B cell (primary cell): ENCODE results near the gene TERB1. TPM values are rescaled to one million over a fixed set of nuclear protein-coding genes. Genes with fewer than 3 reads are reported as not detected.

Experiments
- ATAC-seq: fragments of 200-7000 bp; cut with Tn5 transposase; one replicate; pipeline ENCODE4 v1.10.0; 2021; ENCODE audit warnings: low read depth, mild to moderate bottlenecking, moderate number of reproducible peaks, moderate library complexity
- CTCF ChIA-PET: fragments of 350-600 bp; sonication (Branson Sonifier 250); formaldehyde crosslinking; loops from one replicate; lab custom pipeline; 2021; ENCODE audit warnings: antibody characterized with exemption, inconsistent platforms; lab: Charles Lee
- POLR2A ChIA-PET: fragments of 350-600 bp; sonication (Branson Sonifier 250); formaldehyde crosslinking; loops from one replicate; lab custom pipeline; 2021; ENCODE audit warnings: antibody characterized with exemption; lab: Charles Lee
- DNase-seq: peaks from one replicate; pipeline ENCODE4 v3.0.0; 2013
- H2AFZ ChIP-seq: 2 replicates; pipeline ENCODE4 v1.6.1; 2012; ENCODE audit warnings: mild to moderate bottlenecking, low read depth, low read length; ENCODE audit not compliant: insufficient read depth, poor library complexity, severe bottlenecking
- H3K27ac ChIP-seq, 2 donors: 1 replicate in 1 of 2; 2 replicates in 1 of 2; pipeline ENCODE4 v1.5.1; 2012 to 2013; ENCODE audit warnings: low read length in 2 of 2, mild to moderate bottlenecking in 2 of 2, moderate library complexity in 1 of 2
- H3K27me3 ChIP-seq, 4 experiments: fragments of 200-600 bp in 1 of 4; sonication (generic) in 1 of 4; replicated peaks in 1 of 4; 1 replicate in 2 of 4; 2 replicates in 2 of 4; pipeline versions ENCODE4 v1.6.1 to v1.7.0; 2013 to 2016; ENCODE audit warnings: low read length in 3 of 4, mild to moderate bottlenecking in 2 of 4, mixed read lengths in 1 of 4, moderate library complexity in 1 of 4; ENCODE audit not compliant: insufficient read depth in 4 of 4, control insufficient read depth in 3 of 4; ENCODE audit errors: control extremely low read depth in 1 of 4
- H3K36me3 ChIP-seq, 2 experiments: replicated peaks in 1 of 2; 1 replicate in 1 of 2; 2 replicates in 1 of 2; pipeline versions ENCODE4 v1.6.1 to v1.7.1; 2013; ENCODE audit warnings: low read length in 1 of 2; ENCODE audit not compliant: insufficient read depth in 2 of 2, control insufficient read depth in 1 of 2; ENCODE audit errors: control extremely low read depth in 1 of 2, extremely low read depth in 1 of 2
- H3K4me1 ChIP-seq, 2 donors: fragments of 200-600 bp in 1 of 2; sonication (generic) in 1 of 2; 1 replicate in 1 of 2; 2 replicates in 1 of 2; pipeline versions ENCODE4 v1.5.1 to v1.6.1; 2013 to 2017; ENCODE audit warnings: low read length in 2 of 2; ENCODE audit not compliant: control insufficient read depth in 2 of 2, insufficient read depth in 2 of 2
- H3K4me2 ChIP-seq: replicated peaks from 2 replicates; pipeline ENCODE3; 2012; ENCODE audit warnings: mild to moderate bottlenecking, low read depth, low read length; ENCODE audit not compliant: poor library complexity, severe bottlenecking
- H3K4me3 ChIP-seq, 5 experiments: fragments of 200-600 bp in 1 of 5; sonication (generic) in 1 of 5; 1 replicate in 3 of 5; 2 replicates in 2 of 5; pipeline versions ENCODE4 v1.5.1 to v1.7.0; 2011 to 2016; ENCODE audit warnings: low read length in 4 of 5, mild to moderate bottlenecking in 4 of 5, low read depth in 2 of 5, control low read depth in 1 of 5, moderate library complexity in 1 of 5; ENCODE audit not compliant: insufficient read depth in 1 of 5; ENCODE audit errors: control extremely low read depth in 1 of 5, extremely low read depth in 1 of 5
- H3K79me2 ChIP-seq: fragments of 200-600 bp; sonication (generic); one replicate; pipeline ENCODE4 v1.6.0; 2016; ENCODE audit warnings: low read length; ENCODE audit not compliant: control insufficient read depth, insufficient read depth
- H3K9ac ChIP-seq: fragments of 200-600 bp; sonication (generic); 2 replicates; pipeline ENCODE4 v1.6.1; 2017; ENCODE audit warnings: mild to moderate bottlenecking, low read length, moderate library complexity
- H3K9me3 ChIP-seq, 3 donors: one replicate each; pipeline versions ENCODE4 v1.6.1 to v1.7.1; 2013; ENCODE audit warnings: low read length in 2 of 3; ENCODE audit not compliant: control insufficient read depth in 2 of 3, insufficient read depth in 1 of 3; ENCODE audit errors: control extremely low read depth in 1 of 3
- H4K20me1 ChIP-seq: 2 replicates; pipeline ENCODE4 v1.6.0; 2012; ENCODE audit warnings: mild to moderate bottlenecking, low read length; ENCODE audit not compliant: insufficient read depth, control insufficient read depth, poor library complexity, severe bottlenecking
- H3K27ac Mint-ChIP-seq: one replicate; pipeline ENCODE4 v1.8.0; 2021; ENCODE audit warnings: mixed read lengths
- H3K27me3 Mint-ChIP-seq: one replicate; pipeline ENCODE4 v1.8.0; 2021; ENCODE audit warnings: mixed read lengths
- H3K4me1 Mint-ChIP-seq: one replicate; pipeline ENCODE4 v1.8.0; 2021; ENCODE audit warnings: mixed read lengths
- H3K4me3 Mint-ChIP-seq: one replicate; pipeline ENCODE4 v1.8.0; 2021; ENCODE audit warnings: mixed read lengths
- H3K9me3 Mint-ChIP-seq: one replicate; pipeline ENCODE4 v1.8.0; 2022; ENCODE audit warnings: mixed read lengths; ENCODE audit not compliant: insufficient read depth
- CTCF ChIP-seq: fragments of 200-600 bp; IDR thresholded peaks from one replicate; pipeline ENCODE4 v1.8.0; 2022; ENCODE audit warnings: antibody characterized with exemption, mild to moderate bottlenecking
- EZH2 ChIP-seq: IDR thresholded peaks from 2 replicates; pipeline ENCODE4 v1.6.1; 2012; ENCODE audit warnings: borderline replicate concordance, low read depth, mild to moderate bottlenecking, moderate library complexity, low read length; ENCODE audit not compliant: insufficient read depth, poor library complexity, severe bottlenecking
- WGBS: methylation state at CpG from one replicate; pipeline ENCODE4 v1.1.5; 2013; ENCODE audit warnings: missing lambda C conversion rate; ENCODE audit not compliant: insufficient coverage; 5-methylcytosine and 5-hydroxymethylcytosine counted together
- intact Hi-C: fragments of 100-400 bp; cut with micrococcal nuclease; formaldehyde crosslinking; loops from one replicate; pipeline ENCODE4 v1.10.0; 2022
- polyA plus RNA-seq: library from polyadenylated mRNA; depleted of rRNA; stranded (reverse); fragments of >200 nt; gene quantifications from 2 replicates; pipeline ENCODE4 v1.2.3, GENCODE V29; 2012
- total RNA-seq, 2 donors: library from RNA; stranded (reverse); fragments of 120-200 nt in 1 of 2; gene quantifications; 1 replicate in 1 of 2; 2 replicates in 1 of 2; pipeline versions ENCODE4 v1.2.3 to v1.2.4, GENCODE V29; 2013 to 2022

Gene TERB1
- total and polyA plus RNA-seq, 2 donors (not counting 1 experiment from before 2014, with no cell fraction given): 0.71 TPM; not detected in 1

- POLR2A ChIA-PET: no interaction called here
- CTCF ChIA-PET: no interaction called here
- H3K9me3 ChIP-seq: peaks cover 0 to 4% (median 0%) of the 10 kb centered on the region in 3 donors
Observed at GRCh38 chr16:66717112-66717675, 84.2 kb downstream of the TERB1 start.

More at GRCh38 chr16:66717112-66717675, 84.2 kb downstream of the TERB1 start:
- H3K4me1 Mint-ChIP-seq: no peaks in the 10 kb centered on the region
- Histone ChIP-seq H3K27me3 (no peaks in the 10 kb centered on the region), H3K4me2 (no peak overlapping the region), H3K4me3 (no peak overlapping the region), H4K20me1 (no peaks in the 10 kb centered on the region), H2AFZ (no peak overlapping the region), H3K36me3 (peaks cover 0 to 5% of the 10 kb centered on the region in 2 experiments), H3K79me2 (no peaks in the 10 kb centered on the region), H3K9ac (no peak overlapping the region), H3K4me1 (no peaks in the 10 kb centered on the region), H3K27ac (no peak overlapping the region)
- H3K9me3 Mint-ChIP-seq: no peaks in the 10 kb centered on the region
- 79% methylated on average over 8 of the region's 12 CpGs for whole genome bisulfite sequencing
- DNase-seq (no peak), ATAC-seq (no peak)
- intact Hi-C loops: no loop called here
- H3K27me3 Mint-ChIP-seq: peaks cover 6% of the 10 kb centered on the region
- H3K4me3 Mint-ChIP-seq: no peak overlapping the region
- TF ChIP-seq EZH2: no peak
- no peak for TF ChIP-seq CTCF
- no peak overlapping the region for H3K27ac Mint-ChIP-seq
